Posterior cingulate gyrus (tissue), 11 donors: ENCODE results near the gene SLC2A5.

ENCODE experiments used
- DNase-seq, 10 donors: peaks; one replicate each; pipeline versions ENCODE4 v3.0.0 to v3.0.0-alpha.2; 2020 to 2021; ENCODE audit warnings: mixed read lengths in 3 of 10
- intact Hi-C: fragments of 100-400 bp; cut with DNase I; formaldehyde crosslinking; loops from one replicate; pipeline ENCODE4 v1.15.1; 2023

SLC2A5 gene, protein sequence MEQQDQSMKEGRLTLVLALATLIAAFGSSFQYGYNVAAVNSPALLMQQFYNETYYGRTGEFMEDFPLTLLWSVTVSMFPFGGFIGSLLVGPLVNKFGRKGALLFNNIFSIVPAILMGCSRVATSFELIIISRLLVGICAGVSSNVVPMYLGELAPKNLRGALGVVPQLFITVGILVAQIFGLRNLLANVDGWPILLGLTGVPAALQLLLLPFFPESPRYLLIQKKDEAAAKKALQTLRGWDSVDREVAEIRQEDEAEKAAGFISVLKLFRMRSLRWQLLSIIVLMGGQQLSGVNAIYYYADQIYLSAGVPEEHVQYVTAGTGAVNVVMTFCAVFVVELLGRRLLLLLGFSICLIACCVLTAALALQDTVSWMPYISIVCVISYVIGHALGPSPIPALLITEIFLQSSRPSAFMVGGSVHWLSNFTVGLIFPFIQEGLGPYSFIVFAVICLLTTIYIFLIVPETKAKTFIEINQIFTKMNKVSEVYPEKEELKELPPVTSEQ

DNA sequence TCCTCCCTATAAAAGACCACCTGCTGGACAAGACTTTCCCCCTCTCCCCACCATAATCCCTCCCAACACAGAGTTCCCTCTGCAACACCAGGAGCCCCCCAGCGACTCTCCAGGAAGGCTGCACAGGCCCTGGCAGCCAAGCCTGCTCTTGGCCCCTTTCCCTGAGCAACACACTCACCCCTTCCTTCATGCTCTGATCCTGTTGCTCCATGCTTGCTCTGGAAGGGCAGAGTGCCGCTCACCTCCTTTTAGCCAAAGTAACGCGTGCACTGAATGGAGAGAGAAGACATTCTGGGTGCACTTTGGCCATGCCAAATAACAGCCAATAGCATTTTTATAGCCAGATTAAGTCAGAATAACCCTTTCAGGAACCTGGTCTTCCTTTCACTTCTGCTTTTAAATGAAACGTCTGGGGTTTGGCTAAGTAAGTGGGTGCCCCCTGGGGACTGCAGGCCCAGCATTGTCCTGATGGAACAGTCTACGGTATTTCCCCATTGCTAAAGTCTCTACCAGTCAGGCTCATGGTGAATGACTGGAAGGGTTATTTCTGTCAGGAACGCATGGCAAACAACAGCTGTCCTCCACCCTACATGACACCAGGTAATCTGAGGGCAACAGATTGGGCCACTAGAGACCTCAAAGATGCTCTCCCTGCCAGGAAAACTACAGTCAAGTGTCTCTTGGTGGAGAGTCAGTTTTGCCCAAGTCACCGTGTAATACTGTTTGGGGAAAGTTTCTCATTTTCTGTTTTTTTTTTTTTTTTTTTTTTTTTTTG is at the start of gene SLC2A5:
Gene SLC2A5 (minus strand): TSS at position 310 of the 775 bp plus-strand sequence. CDS start 99 bp downstream, at position 211.
- intact Hi-C loops = no loop called here
- no peak for DNase-seq

DNA sequence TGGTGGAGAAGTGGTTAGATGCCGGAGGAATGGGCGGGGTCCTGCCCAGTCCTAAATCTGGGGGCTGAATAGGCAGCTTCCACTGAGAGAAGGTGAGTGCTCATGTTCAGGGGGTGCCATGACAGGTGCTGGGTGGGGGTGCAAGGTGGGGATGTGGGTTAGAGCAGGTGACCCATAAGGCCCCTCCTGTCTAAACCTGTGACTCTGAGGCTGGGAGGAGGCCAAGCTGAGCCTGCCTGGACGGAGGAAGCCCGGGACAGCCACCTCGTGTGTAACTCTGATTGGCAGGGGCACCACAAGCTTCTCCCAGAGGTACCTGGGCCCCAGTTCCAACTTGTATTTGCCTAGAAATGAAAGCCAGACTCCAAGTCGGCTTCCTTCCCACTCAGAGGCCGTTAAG is 48.8 kb upstream of the SLC2A5 start:
- no peak for DNase-seq
- intact Hi-C loops = no loop called here

DNA sequence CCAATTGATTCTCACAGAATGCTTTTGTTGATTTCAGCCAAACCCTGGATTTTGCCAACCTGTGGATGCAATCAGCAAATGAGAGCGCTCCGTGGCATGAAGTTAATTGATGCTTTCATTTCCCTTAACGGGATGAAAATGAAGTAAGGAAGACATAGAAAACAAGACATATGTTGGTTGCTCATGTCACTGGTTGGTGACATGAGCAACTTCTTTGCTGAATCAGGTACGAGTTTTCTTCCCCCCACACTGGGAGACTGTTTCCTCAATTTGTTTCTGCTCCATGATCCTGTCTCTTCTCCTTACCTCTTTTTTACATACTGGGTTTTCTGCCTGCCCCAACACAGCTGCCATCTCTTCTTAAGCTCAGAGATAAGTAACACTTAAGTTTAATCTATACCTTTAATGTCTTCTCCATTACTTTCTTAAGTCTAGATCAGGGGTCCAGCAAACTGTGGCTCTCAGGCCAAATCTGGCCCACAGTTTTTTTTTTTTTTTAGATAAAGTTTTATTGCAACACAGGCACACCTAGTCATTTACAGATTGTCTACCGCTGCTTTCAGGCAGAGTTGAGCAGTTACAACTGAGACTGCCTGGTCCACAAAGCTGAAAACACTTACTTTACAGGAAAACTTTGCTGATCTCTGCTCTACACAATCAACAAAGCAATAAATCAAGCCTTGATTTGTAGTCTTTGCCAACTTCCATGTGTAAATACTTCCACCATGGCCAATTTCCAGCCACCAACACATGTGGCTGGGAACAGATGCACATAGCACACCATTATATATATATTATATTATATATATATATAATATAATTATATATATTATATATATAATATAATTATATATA is 46.1 kb upstream of the SLC2A5 start:
- intact Hi-C loops = no loop called here
- no peak for DNase-seq

DNA sequence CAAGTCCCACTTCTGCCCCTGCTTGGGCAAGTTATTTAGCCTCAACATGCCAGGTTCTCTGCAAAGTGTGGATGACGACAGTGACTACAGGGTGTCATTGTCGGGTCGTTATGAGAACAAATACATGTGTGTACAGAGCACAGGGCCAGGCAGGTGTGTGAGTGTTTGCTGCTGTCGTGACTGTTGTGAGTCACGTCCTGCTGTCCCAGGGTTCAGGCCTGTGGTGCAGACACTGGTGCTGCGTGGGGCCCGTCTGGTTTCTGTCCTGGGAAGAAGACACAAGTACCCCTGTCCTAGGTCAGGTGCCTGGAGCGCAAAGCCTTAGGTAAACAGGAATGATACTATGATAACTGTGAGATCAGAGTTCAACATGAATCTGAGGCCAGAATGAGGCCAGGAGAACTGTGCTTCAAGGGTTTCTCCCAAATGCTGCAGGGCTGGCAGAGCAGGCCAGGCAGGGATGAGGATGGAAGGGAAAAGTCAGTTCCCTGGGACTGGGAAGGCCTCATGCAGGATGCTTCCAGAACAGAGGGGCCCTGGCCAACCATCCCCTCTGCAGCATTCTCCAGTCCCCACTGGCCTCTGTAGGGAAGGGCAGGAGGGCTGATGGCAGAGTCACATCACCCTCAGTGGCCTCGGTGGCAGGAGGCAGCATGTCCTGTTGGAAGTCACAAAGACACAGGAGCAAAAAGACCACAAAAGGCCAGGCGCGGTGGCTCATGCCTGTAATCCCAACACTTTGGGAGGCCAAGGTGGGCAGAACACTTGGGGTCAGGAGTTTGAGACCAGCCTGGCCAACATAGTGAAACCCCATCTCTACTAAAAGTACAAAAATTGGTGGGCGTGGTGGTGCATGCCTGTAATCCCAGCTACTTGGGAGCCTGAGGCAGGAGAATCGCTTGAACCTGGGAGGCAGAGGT is 43.8 kb upstream of the SLC2A5 start:
- intact Hi-C loops = no loop called here

DNA sequence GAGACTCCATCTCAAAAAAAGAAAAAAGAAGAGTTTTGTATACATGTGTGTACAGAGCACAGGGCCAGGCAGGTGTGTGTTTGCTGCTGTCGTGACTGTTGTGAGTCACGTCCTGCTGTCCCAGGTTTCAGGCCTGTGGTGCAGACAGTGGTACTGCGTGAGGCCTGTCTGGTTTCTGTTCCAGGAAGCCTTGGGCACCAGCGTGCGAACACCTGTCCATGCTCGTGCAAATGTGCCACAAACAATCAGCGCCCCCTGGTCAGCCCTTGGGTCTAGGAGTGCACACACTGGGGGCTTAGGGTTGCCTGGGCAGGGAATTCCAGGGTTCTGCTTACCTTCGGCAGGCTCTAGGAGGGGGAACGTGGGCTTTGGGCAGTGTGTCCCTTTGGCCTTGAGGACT is 42.5 kb upstream of the SLC2A5 start:
- intact Hi-C loops = no loop called here
- DNase-seq = no peak

More for the DNA sequence above, 43.8 kb upstream of the SLC2A5 start:
- no peak for DNase-seq

DNA sequence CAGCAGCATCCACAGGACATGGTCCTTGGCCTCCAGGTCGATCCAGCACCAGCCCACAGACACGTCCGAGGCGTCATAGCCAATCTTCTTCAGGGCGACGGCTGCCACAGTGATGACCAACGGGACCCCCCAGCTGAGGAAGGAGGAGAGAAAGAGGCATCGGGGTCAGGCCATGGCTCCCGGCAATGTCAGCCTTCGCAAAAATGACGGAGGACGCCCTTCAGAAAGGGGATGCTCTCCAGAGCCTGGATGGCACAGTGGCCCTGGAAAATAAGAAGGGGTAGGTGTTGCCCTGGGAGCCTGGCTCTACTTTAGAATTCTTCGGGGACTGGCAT is 41.9 kb upstream of the SLC2A5 start:
- intact Hi-C loops = no loop called here
- peak in 1 of 10 donors; percentile 75 for DNase-seq

DNA sequence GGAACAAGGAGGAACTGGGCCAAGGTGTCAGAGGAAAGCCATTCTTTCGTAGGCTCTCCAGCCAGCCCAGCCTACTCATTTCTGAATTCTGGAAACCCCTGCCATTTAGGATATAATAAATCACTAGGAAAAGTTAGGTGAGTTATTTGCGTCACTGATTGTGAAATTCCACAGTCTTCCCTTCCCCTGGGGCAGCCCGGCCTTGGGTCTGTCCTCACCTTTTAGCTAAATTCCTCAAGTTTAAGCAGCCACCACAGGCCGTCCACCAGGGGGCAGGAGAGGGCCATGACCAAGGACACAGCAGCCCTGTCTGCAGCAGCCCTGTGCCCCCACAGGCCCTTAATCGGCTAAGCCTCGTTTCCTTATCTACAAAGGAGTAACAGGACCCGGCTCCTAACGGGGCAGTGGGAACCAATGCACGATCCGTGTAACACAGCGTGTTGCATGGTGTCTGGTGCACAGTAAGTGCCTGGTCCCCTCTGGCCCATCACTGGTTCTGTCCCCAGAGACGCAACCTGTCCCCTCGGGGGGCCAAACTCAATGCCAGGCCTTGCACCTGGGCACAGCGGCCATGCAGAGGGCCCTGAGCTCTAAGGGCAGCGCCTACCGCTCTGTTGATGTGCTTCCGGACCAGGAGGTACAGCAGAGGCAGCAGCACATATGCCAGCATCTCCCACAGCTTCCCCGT is 41.4 kb upstream of the SLC2A5 start:
- intact Hi-C loops = loop anchor here (1.0 kb wide), 2 partner anchors 85 to 380 kb away; no protein-coding TSS in a partner anchor
- DNase-seq = peak; percentile 79 to 98 (median 92)

DNA sequence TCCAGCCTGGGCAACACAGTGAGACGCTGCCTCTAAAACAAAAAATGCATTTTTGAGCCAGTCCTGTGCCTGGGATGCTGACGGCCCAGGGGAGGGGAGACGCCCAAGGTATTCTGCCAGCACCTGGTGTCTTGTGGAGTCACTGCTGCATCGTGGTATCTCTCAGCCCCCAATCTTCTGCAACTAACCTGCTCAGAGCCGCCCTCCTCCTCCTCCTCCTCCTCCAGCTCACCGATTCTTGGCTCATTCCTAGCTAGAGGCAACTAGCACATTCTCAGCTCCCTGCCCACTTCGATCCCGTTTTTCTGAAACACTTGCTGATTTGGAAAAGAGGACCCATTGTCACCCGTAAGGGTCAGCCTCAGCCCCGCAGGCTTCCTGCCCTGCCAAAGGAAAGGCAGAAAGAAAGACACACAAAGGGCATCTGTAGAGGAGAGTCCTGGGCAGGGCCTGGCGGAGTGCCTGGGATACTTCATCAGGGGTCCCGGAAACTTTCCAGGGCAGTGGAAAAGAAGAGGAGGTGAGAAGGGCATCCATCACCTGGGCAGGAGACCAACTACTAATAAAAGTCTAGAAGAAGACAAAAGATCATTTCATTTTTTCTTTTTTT is 38.7 kb upstream of the SLC2A5 start:
- intact Hi-C loops = no loop called here
- DNase-seq = no peak

DNA sequence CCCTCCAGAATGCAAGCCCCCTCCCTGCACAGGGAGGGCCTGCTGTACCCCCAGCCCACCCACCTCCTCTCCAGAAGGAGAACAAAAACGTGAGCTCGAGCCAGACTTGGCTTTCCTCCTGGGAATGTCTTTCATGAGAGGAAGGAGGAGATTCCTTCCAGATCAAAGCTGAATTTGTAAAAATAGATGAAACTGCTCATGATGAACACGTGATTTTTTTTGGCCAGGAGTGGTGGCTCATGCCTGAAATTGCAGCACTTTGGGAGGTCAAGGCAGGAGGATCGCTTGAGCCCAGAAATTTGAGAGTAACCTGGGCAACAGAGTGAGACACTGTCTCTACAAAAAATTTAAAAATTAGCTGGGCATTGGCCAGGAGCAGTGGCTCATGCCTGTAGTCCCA is 37.7 kb upstream of the SLC2A5 start:
- intact Hi-C loops = no loop called here
- DNase-seq = no peak

DNA sequence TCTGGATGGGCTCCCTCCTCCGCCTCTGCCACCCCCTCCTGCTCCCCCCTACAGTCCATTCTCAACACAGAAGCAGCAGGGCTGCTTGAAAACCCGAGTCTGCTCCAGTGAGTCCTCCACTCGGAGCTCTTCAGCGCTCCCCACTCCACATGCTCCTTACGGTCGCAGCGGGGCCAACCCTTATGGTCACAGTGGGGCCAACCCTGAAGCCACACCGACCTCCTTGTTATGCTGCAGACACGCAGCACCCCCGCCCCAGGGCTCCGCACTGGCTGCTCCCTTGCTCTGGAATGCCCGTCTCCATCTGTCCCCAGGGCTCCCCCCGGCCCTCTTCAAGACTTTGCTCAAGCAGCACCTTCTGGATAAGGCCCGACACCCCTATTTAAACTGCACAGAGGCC is 36.9 kb upstream of the SLC2A5 start:
- intact Hi-C loops = no loop called here
- no peak for DNase-seq

DNA sequence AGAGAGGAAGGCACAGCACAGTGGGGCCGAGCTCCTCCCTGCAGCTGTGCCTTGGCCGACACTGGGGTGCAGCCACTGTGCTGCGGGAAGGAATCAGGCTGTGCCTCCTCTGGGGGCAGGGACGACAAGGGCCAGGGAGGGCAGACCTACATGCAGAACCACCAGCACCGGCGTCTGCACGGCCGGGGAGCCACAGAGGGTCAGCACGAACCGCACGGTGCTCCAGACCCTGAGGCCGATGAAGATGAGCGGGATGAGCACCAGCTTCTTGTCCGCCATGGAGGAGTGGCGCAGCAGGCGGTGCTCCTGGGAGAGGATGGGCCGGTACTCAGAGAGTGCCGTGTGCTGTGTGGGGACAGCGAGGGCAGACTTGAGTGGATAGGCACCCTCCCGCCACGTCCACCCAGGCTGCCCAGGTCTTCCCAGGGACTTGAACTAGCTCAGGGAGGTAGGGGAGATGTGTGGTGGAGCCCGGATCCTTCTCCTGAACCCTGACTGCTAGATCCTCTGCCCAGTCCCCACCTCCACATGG is 36.0 kb upstream of the SLC2A5 start:
- intact Hi-C loops = no loop called here
- peak in 1 of 10 donors; percentile 74 for DNase-seq

DNA sequence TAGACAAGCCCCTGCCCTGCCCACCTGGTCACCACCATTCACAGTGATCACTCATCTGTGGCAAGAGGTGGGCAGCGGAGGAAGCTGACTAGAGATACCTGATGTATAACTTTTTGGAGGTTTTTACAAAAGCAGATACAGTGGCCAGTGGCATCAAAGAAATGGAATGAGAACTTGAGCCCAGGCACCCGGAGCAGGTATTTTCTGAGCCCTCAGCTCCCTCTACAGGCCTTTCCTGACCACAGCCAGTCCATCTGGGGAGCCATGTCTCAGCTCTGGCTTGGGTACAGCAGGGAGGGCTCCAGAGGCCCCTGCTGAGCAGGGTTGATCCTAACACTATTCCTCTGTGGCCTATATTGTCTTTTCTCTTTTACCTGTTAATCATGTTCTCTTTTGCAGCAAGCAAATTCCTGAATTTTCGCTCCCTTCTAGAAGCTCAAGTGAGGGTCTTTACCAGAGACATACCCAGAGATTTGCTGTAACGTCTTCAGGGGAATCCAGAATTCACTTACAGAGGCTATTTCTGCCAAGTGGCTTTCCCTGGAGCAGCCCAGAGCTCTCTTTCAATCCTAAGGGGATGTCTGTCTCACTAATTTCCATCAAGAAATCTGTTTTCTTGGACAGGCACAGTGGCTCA is 32.2 kb upstream of the SLC2A5 start:
- DNase-seq = peak in 6 of 10 donors; percentile 20 to 90 (median 34)
- intact Hi-C loops = loop anchor here (1.0 kb wide), 1 partner anchor 183 kb away; no protein-coding TSS in a partner anchor

DNA sequence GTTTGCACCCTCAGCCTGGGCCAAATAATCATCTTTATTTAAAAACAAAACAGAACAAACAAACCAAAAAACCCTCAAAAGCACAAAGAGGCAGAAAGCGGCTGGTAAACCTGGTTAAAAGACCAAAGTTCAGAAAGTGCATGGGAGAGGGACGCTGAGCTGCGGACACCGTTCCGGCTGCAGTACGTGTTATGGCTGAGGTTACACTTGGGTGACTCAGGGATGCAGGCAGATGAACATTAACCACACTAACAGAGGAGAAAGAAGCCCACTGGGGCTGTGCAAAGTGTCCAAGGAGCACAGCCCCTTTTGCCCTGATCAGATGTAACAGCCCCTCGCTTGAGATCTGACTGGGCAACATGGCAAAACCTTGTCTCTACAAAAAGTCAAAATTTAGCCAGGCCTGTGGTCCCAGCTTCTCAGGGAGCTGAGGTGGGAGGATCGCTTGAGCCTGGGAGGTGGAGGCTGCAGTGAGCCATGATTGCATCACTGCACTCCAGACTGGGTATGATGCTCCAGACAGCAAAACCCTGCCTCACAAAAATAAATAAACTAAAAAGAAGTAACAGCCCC is 31.1 kb upstream of the SLC2A5 start:
- DNase-seq = no peak
- intact Hi-C loops = loop anchor here (1.0 kb wide), 1 partner anchor 182 kb away; no protein-coding TSS in a partner anchor

DNA sequence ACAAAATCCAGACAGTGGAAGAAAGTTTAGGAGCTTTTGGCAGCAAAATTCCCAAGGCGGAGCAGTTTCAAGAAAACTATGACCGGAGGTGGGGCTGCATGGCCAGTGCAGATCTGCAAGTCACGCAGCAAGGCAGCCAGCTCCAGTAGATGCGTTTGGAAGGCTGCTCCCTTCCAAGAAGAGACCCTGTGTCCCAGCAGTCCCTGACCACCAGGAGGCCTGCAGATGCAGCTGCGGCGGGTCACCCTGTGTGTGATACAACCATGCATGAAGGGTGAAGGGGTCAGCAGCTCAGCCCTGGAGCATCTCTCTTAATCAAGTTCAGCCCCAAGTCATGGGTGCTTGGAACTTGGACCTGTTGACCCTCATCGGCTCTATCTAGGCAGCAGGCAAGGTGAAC is 30.1 kb upstream of the SLC2A5 start:
- intact Hi-C loops = no loop called here
- DNase-seq = no peak

DNA sequence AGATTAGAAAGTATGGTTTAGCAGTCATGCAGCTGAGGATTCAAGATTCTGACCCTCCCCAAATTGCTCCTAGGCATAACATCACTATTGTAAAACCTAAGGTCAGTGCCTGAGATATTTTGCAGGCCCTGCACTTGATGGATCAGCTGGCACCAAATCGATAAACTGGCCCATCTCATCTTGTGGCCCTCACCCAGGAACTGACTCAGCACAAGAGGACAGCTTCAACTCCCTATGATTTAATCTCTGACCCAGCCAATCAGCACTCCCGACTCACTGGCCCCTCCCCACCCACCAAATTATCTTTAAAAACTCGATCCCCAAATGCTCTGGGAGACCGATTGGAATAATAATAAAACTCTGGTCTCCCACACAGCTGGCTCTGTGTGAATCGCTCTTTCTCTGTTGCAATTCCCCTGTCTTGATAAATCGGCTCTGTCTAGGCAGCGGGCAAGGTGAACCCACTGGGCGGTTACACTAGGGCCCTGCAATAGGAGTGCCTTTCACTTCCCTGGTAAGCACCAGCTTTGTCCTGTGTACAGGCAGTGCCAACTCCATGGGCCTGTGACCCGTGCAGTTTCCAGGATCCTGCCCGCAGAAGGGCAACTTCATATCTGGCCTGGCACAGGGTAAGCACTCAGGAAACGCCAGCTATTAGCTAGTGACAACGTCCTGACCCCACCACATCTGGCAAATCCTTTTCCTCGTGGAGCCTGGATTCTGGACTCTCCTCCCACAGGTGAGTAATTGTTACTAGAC is 28.7 kb upstream of the SLC2A5 start:
- DNase-seq = no peak
- intact Hi-C loops = no loop called here

DNA sequence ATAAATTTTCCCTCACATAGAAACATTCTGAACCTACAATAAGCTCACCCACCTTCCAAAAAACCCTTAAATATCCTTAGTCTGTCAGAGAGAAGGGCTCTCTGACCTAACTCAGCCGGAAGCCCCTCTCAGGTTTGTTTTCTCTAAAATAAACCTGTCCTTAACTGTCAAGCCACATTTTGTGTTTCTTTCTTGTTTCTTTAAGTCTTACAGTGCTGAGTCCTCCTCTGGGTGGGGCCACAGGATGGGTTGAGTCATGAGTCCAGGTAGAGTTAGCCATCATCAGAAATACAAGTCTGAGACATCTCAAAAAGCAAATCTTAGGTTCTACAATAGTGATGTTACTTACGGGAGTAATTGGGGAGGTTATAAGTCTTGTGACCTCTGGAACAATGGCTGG is 26.4 kb upstream of the SLC2A5 start:
- DNase-seq = no peak
- intact Hi-C loops = no loop called here
